Activated T-helper 17 cell treated with anti-CD3 and anti-CD28 coated beads, Interleukin-2, amount 50 U/mL, for 72 hours (primary cell): Measurements from ENCODE around the gene FNIP2. TPM values are rescaled to one million over a fixed set of nuclear protein-coding genes. Genes with fewer than 3 reads are reported as not detected.
A peak's percentile ranks its signal among the peaks of the same experiment; 100 is the strongest.
"Not testable (repeated sequence)": the region's sequence is repeated elsewhere in the genome, so short reads cannot be mapped to it uniquely, and the experiment has no call there.

Experiments
- ATAC-seq: fragments of 150-1000 bp; cut with Tn5 transposase; replicated peaks from 2 replicates; pipeline ENCODE4 v1.10.0; 2021; ENCODE audit warnings: mild to moderate bottlenecking, moderate library complexity
- H3K27ac Mint-ChIP-seq: one replicate; pipeline ENCODE4 v1.8.0; 2022; ENCODE audit warnings: mixed read lengths
- H3K27me3 Mint-ChIP-seq: one replicate; pipeline ENCODE4 v1.8.0; 2022; ENCODE audit warnings: mixed read lengths
- H3K36me3 Mint-ChIP-seq: one replicate; pipeline ENCODE4 v1.8.0; 2022; ENCODE audit warnings: low read depth, mild to moderate bottlenecking, mixed read lengths
- H3K4me1 Mint-ChIP-seq: one replicate; pipeline ENCODE4 v1.8.0; 2022; ENCODE audit warnings: mixed read lengths
- H3K4me3 Mint-ChIP-seq: one replicate; pipeline ENCODE4 v1.8.0; 2022; ENCODE audit warnings: mild to moderate bottlenecking, mixed read lengths
- H3K9me3 Mint-ChIP-seq: one replicate; pipeline ENCODE4 v1.8.0; 2022; ENCODE audit warnings: mixed read lengths
- total RNA-seq, 2 donors: library from RNA; stranded (reverse); gene quantifications; one replicate each; pipeline ENCODE4 v1.2.3, GENCODE V29; 2022

Gene FNIP2
- total RNA-seq, 2 donors from 2014 or later, result 33.4 to 45.9 TPM

DNA sequence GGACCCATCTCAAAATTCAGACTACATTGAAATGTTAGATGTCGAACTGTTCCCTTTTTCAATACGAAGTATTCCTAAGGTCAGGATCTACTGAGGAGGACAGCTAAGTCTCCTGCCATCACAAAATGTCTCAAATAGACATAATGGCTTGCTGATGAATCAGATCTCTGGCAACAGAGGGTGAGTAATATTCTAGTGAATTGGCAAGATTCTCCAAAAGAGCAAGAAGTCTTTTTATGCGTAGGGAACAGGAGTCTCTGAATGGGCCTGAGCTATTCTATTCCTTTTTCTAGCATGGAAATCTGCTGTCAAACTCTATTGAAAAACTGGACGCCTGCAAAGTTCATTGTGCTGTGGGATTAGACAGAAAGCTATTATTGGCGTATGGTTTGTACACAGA, 145.4 kb downstream of the FNIP2 start:
- no peak overlapping the region for H3K4me3 Mint-ChIP-seq
- H3K4me1 Mint-ChIP-seq, result peaks cover 4% of the 10 kb centered on the region
- H3K9me3 Mint-ChIP-seq, result no peaks in the 10 kb centered on the region
- H3K27me3 Mint-ChIP-seq, result no peaks in the 10 kb centered on the region
- ATAC-seq, result no peak
- H3K27ac Mint-ChIP-seq, result no peak overlapping the region
- H3K36me3 Mint-ChIP-seq, result no peaks in the 10 kb centered on the region

DNA sequence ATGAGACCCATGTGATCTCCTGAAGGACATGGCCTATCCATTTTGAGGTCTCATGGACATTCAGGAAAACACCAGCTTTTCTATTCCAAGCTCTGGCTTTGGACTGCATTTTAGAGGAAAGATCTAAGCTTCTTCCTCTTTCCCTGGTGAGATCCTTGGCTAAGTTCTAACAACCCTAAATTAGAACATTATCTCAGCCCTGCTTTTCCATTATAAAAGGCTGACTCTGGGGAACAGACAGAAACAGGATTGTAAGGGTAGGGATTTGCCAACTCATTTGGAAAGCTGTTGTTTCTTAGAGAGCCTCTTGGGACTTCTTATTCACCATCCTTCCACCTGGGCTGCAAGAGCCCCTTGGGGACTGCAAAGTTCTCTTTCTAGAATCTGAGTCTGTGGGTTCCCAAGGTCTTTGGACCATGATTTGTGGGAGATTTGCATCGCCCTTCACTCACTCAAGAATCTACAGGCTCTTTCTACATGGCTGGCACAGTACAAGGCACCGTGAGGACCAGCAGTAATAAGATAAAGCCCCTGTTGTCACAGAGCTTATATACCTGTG, 146.9 kb downstream of the FNIP2 start:
- no peak for ATAC-seq
- Mint-ChIP-seq H3K27me3 (no peaks in the 10 kb centered on the region), H3K36me3 (no peaks in the 10 kb centered on the region), H3K27ac (no peak overlapping the region), H3K4me1 (peaks cover 4% of the 10 kb centered on the region), H3K9me3 (peaks cover 4% of the 10 kb centered on the region), H3K4me3 (no peak overlapping the region)

DNA sequence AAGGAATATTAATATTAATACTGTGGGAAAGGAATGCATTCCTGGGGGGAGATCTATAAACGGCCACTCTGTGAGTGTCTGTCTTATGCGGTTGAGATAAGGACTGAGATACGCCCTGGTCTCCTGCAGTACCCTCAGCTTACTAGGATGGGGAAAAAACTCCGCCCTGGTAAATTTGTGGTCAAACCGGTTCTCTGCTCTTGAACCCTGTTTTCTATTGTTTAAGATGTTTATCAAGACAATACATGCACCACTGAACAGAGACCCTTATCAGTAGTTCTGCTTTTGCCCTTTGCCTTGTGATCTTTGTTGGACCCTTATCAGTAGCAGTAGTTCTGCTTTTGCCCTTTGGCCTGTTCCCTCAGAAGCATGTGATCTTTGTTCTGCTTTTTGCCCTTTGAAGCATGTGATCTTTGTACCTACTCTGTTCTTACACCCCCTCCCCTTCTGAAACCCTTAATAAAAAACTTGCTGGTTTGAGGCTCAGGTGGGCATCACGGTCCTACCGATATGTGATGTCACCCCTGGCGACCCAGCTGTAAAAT, 151.7 kb downstream of the FNIP2 start:
- H3K4me3 Mint-ChIP-seq, ATAC-seq, H3K27ac Mint-ChIP-seq, H3K27me3 Mint-ChIP-seq, H3K36me3 Mint-ChIP-seq, H3K4me1 Mint-ChIP-seq: not testable (repeated sequence)
- H3K9me3 Mint-ChIP-seq, result peaks cover 13% of the 10 kb centered on the region

DNA sequence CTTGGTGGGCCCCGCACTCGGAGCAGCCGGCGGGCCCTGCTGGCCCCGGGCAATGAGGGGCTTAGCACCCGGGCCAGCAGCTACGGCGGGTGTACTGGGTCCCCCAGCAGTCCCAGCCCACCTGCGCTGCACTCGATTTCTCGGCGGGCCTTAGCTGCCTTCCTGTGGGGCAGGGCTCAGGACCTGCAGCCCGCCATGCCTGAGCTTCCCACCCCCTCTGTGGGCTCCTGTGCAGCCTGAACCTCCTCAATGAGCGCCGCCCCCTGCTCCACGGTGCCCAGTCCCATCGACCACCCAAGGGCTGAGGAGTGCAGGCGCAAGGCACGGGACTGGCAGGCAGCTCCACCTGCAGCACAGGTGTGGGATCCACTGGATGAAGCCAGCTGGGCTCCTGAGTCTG, 158.9 kb downstream of the FNIP2 start:
- not testable (repeated sequence) for H3K27ac Mint-ChIP-seq, H3K27me3 Mint-ChIP-seq, H3K4me1 Mint-ChIP-seq, H3K36me3 Mint-ChIP-seq, H3K4me3 Mint-ChIP-seq, H3K9me3 Mint-ChIP-seq, ATAC-seq

DNA sequence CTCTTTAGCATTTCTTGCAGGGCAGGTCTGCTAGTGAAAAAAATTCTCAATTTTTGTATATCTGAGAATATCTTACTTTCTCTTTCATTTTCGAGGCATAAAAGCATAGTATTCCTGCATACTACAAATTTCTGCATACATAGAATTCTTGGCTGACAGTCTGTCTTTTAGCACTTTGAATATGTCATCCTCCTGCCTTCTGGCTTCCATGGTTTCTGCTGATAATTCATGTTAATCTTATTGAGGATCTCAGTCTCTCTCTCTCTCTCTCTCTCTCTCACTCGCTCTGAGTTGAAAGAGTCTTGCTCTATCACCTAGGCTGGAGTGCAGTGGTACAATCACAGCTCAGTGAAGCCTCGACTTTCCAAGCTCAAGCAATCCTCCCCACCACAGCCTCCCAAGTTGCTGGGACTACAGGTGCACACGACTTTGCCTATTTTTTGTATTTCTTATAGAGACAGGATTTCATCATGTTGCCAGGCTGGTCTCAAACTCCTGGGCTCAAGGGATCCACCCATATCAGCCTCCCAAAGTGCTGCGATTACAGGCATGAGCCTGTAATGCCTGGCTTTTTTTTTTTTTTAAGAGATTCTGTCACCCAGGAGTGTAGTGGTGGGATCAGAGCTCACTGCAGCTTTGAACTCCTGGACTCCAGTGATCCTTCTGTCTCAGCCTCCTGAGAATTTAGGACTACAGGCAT, 161.3 kb downstream of the FNIP2 start:
- H3K27ac Mint-ChIP-seq, result peak overlapping the region; percentile 89
- no peaks in the 10 kb centered on the region for H3K9me3 Mint-ChIP-seq
- peaks cover 8% of the 10 kb centered on the region for H3K4me1 Mint-ChIP-seq
- H3K4me3 Mint-ChIP-seq, result peak overlapping the region; percentile 78
- H3K27me3 Mint-ChIP-seq, result no peaks in the 10 kb centered on the region
- no peaks in the 10 kb centered on the region for H3K36me3 Mint-ChIP-seq
- peak; percentile 40 for ATAC-seq

- Mint-ChIP-seq H3K9me3 (no peaks in the 10 kb centered on the region), H3K27me3 (no peaks in the 10 kb centered on the region), H3K36me3 (no peaks in the 10 kb centered on the region), H3K27ac (peak overlapping the region; percentile 89), H3K4me1 (peaks cover 8% of the 10 kb centered on the region), H3K4me3 (peak overlapping the region; percentile 78)
- ATAC-seq, result peak; percentile 53
Measured at GRCh38 chr4:158930639-158930972, 161.8 kb downstream of the FNIP2 start.

DNA sequence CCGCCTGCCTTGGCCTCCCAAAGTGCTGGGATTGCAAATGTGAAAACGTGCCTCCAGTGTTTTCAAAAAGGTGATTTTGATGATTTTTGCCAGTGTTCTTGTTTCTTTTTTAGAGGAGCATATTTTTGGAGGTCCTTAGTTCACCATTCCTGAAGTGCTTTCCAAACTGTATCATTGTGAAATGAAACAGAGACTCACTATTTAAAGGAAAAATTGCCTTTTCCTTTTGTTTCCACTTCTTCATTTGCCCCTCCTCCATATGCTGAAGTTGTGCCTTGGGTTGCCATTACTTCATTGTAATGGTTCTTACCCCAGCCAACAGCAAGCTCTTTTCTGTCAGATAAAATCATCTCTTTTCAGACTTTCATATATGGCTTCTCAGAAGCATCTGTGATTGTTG, 164.4 kb downstream of the FNIP2 start:
- no peak for ATAC-seq
- H3K36me3 Mint-ChIP-seq, result no peaks in the 10 kb centered on the region
- no peaks in the 10 kb centered on the region for H3K9me3 Mint-ChIP-seq
- H3K4me1 Mint-ChIP-seq, result peaks cover 8% of the 10 kb centered on the region
- H3K4me3 Mint-ChIP-seq, result no peak overlapping the region
- no peaks in the 10 kb centered on the region for H3K27me3 Mint-ChIP-seq
- H3K27ac Mint-ChIP-seq, result no peak overlapping the region

DNA sequence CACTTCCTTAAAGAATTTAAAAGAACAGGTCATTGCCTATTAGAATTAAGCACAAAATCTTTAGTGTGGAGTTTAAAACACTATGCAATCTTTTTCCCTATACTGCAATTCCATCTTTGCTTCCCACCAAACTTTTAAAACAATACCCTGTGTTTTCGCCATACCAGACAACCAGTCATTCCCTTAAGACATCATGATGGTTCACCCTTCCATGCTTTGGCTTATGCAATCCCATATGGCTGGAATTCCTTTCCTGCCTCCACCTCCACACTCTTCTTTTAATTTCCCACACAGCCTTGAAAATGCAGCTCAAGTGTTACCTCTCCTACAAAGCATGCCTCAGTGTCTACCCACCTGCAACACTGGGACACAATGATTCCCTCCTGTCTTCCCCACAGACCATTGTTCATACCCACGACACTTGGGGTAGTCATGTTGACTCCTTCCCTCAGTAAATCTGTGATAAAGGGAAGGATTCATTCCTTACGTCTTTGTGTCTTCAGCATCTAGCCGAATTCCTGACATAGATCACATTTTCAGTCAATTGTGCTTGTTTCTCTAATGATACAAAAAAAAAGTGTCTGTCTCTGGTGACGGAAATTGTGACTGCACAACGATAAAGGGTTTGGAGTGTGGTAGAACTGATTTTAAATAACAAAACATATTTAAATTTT, 166.3 kb downstream of the FNIP2 start:
- Mint-ChIP-seq H3K36me3 (no peaks in the 10 kb centered on the region), H3K27ac (no peak overlapping the region), H3K27me3 (no peaks in the 10 kb centered on the region), H3K9me3 (no peaks in the 10 kb centered on the region), H3K4me1 (peaks cover 2% of the 10 kb centered on the region), H3K4me3 (no peak overlapping the region)
- no peak for ATAC-seq

DNA sequence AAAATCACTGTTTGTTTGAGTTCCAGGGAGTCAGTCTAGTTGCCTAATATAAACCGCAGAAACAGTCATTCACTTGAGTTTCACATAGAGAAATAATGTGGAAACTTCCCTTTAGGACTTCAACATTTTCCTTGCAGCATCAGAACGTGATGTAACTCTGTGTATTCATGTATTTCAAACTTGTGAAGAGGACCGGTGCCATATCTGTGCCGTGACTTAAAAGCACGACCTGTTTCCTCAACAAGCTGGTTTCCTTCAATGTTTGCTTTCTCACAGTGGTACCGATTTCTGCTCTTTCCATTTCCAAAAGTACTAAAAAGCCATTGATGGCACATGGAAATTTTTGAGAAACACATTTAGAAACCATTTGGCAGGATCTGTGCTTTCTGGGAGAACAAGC, 167.4 kb downstream of the FNIP2 start:
- Mint-ChIP-seq H3K4me3 (no peak overlapping the region), H3K27ac (no peak overlapping the region), H3K27me3 (no peaks in the 10 kb centered on the region), H3K4me1 (no peaks in the 10 kb centered on the region), H3K9me3 (no peaks in the 10 kb centered on the region), H3K36me3 (no peaks in the 10 kb centered on the region)
- ATAC-seq, result no peak

- no peak for ATAC-seq
- Mint-ChIP-seq H3K27ac (no peak overlapping the region), H3K9me3 (no peaks in the 10 kb centered on the region), H3K27me3 (no peaks in the 10 kb centered on the region), H3K4me3 (no peak overlapping the region), H3K36me3 (no peaks in the 10 kb centered on the region), H3K4me1 (no peaks in the 10 kb centered on the region)
Measured at GRCh38 chr4:158938220-158939044, 169.6 kb downstream of the FNIP2 start.

GRCh38 chr4:158940271-158940670, 171.4 kb downstream of the FNIP2 start:
- no peak for ATAC-seq
- Mint-ChIP-seq H3K27ac (no peak overlapping the region), H3K27me3 (no peaks in the 10 kb centered on the region), H3K36me3 (no peaks in the 10 kb centered on the region), H3K9me3 (no peaks in the 10 kb centered on the region), H3K4me1 (no peaks in the 10 kb centered on the region), H3K4me3 (no peak overlapping the region)

DNA sequence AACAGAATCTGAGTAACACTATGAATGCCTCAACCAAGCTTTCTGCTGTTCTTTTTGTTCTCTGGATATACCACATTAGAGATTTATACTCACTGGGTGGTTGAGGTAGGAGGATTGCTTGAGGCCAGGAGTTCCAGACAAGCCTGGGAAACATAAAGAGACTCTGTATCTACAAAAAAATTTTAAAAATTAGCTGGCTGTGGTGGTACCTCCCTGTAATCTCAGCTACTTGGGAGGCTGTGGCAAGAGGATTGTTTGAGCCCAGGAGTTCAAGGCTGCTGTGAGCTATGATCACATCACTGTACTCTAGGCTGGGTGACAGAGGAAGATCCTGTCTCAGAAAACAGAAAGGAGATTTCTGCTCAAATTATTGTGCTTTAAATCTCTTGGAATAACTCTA, 172.5 kb downstream of the FNIP2 start:
- H3K27me3 Mint-ChIP-seq, result no peaks in the 10 kb centered on the region
- no peaks in the 10 kb centered on the region for H3K36me3 Mint-ChIP-seq
- H3K9me3 Mint-ChIP-seq, result no peaks in the 10 kb centered on the region

DNA sequence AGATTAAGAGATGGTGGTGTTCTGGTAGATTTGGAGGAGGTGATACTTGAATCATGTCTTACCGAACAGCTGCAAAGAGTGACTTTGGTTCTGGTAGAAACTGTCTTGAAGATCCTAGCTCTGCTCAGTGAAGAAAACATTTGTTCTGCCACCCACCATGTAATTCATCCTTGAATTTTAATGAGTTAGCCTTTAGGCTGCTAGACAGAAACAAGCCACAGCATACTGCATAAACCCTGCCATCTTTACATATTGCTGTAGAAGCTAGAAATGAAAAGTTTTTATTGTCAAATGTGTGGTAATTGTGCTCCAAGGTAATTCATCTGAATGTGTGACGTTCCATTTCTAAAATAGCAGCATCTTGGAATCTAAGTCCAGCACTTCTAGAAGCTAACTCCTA, 173.1 kb downstream of the FNIP2 start:
- no peaks in the 10 kb centered on the region for H3K27me3 Mint-ChIP-seq

More for the DNA sequence above, 172.5 kb downstream of the FNIP2 start:
- Mint-ChIP-seq H3K4me3 (no peak overlapping the region), H3K27ac (no peak overlapping the region), H3K4me1 (no peaks in the 10 kb centered on the region)
- no peak for ATAC-seq

GRCh38 chr4:158945529-158946108, 176.8 kb downstream of the FNIP2 start:
- Mint-ChIP-seq H3K36me3 (no peaks in the 10 kb centered on the region), H3K4me1 (no peaks in the 10 kb centered on the region), H3K4me3 (no peak overlapping the region), H3K27ac (no peak overlapping the region), H3K9me3 (no peaks in the 10 kb centered on the region), H3K27me3 (peaks cover 3% of the 10 kb centered on the region)
- ATAC-seq, result no peak

More for the DNA sequence above, 173.1 kb downstream of the FNIP2 start:
- no peaks in the 10 kb centered on the region for H3K9me3 Mint-ChIP-seq
- no peak overlapping the region for H3K27ac Mint-ChIP-seq
- no peaks in the 10 kb centered on the region for H3K4me1 Mint-ChIP-seq
- no peak overlapping the region for H3K4me3 Mint-ChIP-seq
- no peaks in the 10 kb centered on the region for H3K36me3 Mint-ChIP-seq
- ATAC-seq, result no peak
